NCI-H460 (cell line): Measurements from ENCODE around the gene VAV3. TPM values are rescaled to one million over a fixed set of nuclear protein-coding genes. Genes with fewer than 3 reads are reported as not detected.
"Not testable (repeated sequence)": the region's sequence is repeated elsewhere in the genome, so short reads cannot be mapped to it uniquely, and the experiment has no call there.

ENCODE experiments used
- DNase-seq: peaks from one replicate; pipeline ENCODE4 v3.0.0-alpha.2; 2016; ENCODE audit warnings: low read depth; ENCODE audit errors: extremely low read depth
- polyA plus RNA-seq: library from polyadenylated mRNA; depleted of rRNA; stranded (reverse); fragments of >200 nt; gene quantifications from 2 replicates; pipeline ENCODE4 v1.2.3, GENCODE V29; 2014; cell fraction: nucleus; rRNA removed
- total RNA-seq: library from RNA; depleted of rRNA; stranded (reverse); fragments of >200 nt; shearing (Covaris generic); gene quantifications from 2 replicates; pipeline ENCODE4 v1.2.3, GENCODE V29; 2014; rRNA removed

VAV3 gene
- 0.79 and 1.1 TPM in 2 replicates for total RNA-seq
- polyA plus RNA-seq, result 1.2 and 3.0 TPM in 2 replicates

DNA sequence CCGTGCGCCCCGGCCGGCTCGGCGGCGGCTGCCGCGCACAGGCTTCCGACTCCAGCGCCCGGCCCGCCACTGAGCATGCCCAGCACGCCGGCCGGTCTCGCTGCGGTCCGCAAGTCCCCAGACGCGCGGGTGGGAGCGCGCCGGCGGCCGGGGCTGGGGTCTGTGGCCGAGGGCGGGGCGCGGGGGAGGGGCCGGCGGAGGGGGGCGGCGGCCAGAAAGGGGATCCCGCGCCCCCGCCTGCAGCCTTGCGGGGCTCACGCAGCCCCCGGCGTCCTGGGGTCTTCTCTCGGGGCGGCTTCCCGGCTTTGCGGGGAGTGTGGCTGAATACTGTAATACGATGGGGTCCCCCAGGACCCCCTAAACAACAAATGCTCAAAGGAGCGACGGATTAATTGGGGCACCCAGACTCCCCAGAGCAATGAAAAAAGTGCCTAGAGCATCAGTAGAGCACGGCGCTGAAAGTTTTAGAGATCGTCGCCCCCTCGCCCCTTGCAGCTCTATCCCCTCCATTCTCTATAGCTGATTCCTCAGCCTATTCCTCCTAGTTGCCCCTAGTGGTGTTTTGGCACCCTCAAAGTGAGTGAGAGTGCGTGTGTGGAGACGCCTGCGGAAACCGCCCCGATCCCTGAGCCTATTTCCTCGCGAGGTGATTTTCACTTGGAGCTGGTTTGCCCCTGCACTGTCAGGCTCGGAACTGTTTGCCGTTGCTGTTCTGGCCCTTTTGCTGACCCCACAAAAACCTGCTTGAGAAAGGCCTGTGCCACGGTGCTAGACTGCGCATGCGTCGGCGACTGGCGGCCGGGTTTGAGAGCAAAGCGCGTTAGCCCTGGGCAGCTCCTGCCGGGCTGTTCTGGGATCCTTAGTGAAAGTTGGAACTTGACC, at the start of gene VAV3:
VAV3 (minus strand) TSS at position 71 of the 882 bp plus-strand sequence. CDS start 311 bp downstream, outside the sequence.
- DNase-seq, result peak; percentile 52

GRCh38 chr1:108012553-108012952, 47.6 kb upstream of the VAV3 start:
- DNase-seq, result no peak

GRCh38 chr1:108011295-108011694, 46.3 kb upstream of the VAV3 start:
- DNase-seq, result no peak

- DNase-seq, result no peak
Observed at GRCh38 chr1:108010581-108010980, 45.6 kb upstream of the VAV3 start.

- no peak for DNase-seq
Observed at GRCh38 chr1:108009603-108010195, 44.7 kb upstream of the VAV3 start.

- no peak for DNase-seq
Observed at GRCh38 chr1:108007531-108007930, 42.6 kb upstream of the VAV3 start.

DNA sequence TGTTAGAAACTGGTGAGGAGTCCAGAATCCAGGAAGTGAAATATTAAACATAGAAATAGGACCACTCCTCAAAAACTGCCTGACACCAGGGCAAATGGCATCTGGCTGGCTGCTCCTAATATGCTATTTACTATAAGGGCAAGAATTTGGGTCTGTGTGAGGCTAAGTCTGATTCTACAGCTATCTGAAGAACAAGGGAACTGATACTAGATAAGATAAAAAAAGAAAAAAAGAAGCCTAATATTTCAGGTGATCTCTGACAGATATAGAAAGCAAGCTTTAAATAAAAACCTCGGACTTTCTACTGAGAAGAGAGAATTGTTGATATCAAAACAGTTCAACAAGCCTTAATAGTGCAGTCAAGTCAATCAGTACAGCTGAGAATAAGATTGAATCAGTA, 42.1 kb upstream of the VAV3 start:
- DNase-seq, result no peak

GRCh38 chr1:108004919-108005318, 39.9 kb upstream of the VAV3 start:
- not testable (repeated sequence) for DNase-seq

GRCh38 chr1:108000620-108001111, 35.7 kb upstream of the VAV3 start:
- no peak for DNase-seq

DNA sequence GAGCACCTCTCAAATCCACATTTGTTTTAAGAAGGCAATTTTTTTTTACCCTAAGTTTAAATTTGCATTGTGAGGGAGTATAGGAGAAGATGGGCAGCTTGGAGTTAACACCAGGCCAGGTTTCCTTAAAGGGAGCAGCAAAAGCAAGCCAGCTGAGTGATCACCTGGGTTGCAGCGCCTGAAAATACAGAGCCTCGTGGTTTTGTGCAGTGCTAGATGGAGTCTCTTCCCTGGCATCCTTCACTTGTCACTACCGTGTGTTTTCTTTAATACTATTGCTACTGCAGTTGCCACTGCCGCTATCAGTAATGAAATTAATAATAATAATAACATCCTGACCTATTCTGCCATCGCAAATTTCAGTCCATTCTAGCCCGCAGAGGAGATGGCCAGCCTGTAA, 35.2 kb upstream of the VAV3 start:
- no peak for DNase-seq

DNA sequence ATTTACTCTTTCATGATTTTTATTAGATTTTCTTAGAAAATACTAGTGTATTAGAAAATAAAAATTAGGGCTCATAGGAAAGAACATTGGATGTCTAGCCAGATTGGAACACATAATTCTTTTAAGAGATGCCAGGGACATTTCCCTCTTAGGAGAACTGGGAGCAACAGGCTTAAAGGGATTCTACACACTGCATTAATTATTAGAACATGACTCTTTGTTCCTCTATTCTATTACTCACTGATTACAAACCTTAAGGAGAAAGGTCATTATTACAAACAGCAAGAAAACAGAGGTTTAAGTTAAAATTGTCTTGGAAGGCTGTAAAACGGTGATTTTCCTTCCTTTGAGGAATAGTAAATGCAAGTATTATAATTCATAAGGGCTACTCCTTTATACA, 32.9 kb upstream of the VAV3 start:
- DNase-seq, result no peak

GRCh38 chr1:107993920-107994319, 28.9 kb upstream of the VAV3 start:
- no peak for DNase-seq

DNA sequence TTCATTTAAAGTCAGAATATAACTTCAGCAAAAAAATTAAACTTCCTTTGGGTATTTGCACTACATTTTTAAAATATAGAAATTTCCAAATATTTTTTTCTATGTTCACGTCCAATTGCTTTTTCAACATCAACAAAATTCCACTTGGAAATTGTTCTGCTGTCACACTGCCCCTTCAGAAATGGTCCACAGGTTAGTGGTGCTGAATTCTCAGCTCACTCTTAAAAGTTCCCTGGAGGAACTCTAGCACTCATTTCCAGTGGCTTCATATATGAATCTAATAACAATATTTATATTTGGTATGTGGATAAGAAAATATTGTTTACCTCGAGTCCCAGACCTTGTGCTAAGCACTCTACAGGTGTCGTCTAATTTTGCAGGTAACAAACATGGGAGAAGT, 27.4 kb upstream of the VAV3 start:
- no peak for DNase-seq

- no peak for DNase-seq
Observed at GRCh38 chr1:107991371-107992066, 26.5 kb upstream of the VAV3 start.

DNA sequence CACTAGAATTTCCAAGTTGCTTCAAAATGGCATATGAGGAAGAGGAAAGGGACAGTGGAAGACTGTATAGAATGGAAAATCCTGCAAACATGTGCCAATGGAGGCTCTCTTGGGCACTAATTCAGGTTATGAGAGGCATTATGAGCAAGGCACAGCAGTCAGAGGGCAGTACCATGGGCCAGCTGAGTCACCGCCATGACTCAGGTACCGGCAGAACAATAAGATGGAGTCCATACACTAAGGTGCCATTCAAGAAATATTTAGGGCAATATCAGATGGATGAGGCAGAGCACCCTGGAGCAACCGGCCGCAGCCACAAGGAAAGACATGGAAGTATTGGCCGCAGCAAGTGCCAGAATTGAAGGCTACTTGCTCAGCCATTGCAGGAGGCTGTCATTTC, 25.6 kb upstream of the VAV3 start:
- DNase-seq, result no peak

- DNase-seq, result no peak
Observed at GRCh38 chr1:107981277-107981676, 16.3 kb upstream of the VAV3 start.

- DNase-seq, result no peak
Observed at GRCh38 chr1:107979926-107980325, 14.9 kb upstream of the VAV3 start.

GRCh38 chr1:107979088-107979487, 14.1 kb upstream of the VAV3 start:
- no peak for DNase-seq

GRCh38 chr1:107976836-107977235, 11.9 kb upstream of the VAV3 start:
- DNase-seq, result no peak

- DNase-seq, result no peak
Observed at GRCh38 chr1:107976431-107976830, 11.5 kb upstream of the VAV3 start.

- DNase-seq, result no peak
Observed at GRCh38 chr1:107975851-107976250, 10.9 kb upstream of the VAV3 start.
